ENCODE measurements around the gene ARHGEF28.

The ARHGEF28 gene

GRCh38 chr5:73674669-73675004, 48.6 kb downstream of the ARHGEF28 start:
- H3K9ac ChIP-seq (ENCODE audit: low read length): no peak overlapping the region
- H3K4me1 ChIP-seq (ENCODE audit: control insufficient read depth, insufficient read depth, low read length): peaks cover 10% of the 10 kb centered on the region; the same call in 1 of the 2 replicates
- no peaks in the 10 kb centered on the region for H3K36me3 ChIP-seq (ENCODE audit: control insufficient read depth, insufficient read depth, low read length)
- H3K27me3 ChIP-seq (ENCODE audit: control insufficient read depth, insufficient read depth, low read length): no peaks in the 10 kb centered on the region
- H3K27ac ChIP-seq (ENCODE audit: low read depth, low read length): no peak overlapping the region
- no peaks in the 10 kb centered on the region for H3K9me3 ChIP-seq (ENCODE audit: control insufficient read depth, insufficient read depth, low read depth, low read length)
- H3K4me3 ChIP-seq (ENCODE audit: low read depth, low read length): no peak overlapping the region

GRCh38 chr5:73678322-73678740, 52.3 kb downstream of the ARHGEF28 start:
- Histone ChIP-seq H3K27me3 (ENCODE audit: control insufficient read depth, insufficient read depth, low read length) (no peaks in the 10 kb centered on the region), H3K4me1 (ENCODE audit: control insufficient read depth, insufficient read depth, low read length) (0 out of 2 replicates have a peak, but pooled peaks cover 4% of the 10 kb centered on the region), H3K27ac (ENCODE audit: low read depth, low read length) (no peak overlapping the region), H3K9me3 (ENCODE audit: control insufficient read depth, insufficient read depth, low read depth, low read length) (no peaks in the 10 kb centered on the region), H3K9ac (ENCODE audit: low read length) (no peak overlapping the region), H3K36me3 (ENCODE audit: control insufficient read depth, insufficient read depth, low read length) (no peaks in the 10 kb centered on the region), H3K4me3 (ENCODE audit: low read depth, low read length) (no peak overlapping the region)

- no peak overlapping the region for H3K27ac ChIP-seq (ENCODE audit: low read depth, low read length)
- no peak overlapping the region for H3K4me3 ChIP-seq (ENCODE audit: low read depth, low read length)
- no peak overlapping the region for H3K9ac ChIP-seq (ENCODE audit: low read length)
- H3K9me3 ChIP-seq (ENCODE audit: control insufficient read depth, insufficient read depth, low read depth, low read length): no peaks in the 10 kb centered on the region
- no peaks in the 10 kb centered on the region for H3K27me3 ChIP-seq (ENCODE audit: control insufficient read depth, insufficient read depth, low read length)
- H3K36me3 ChIP-seq (ENCODE audit: control insufficient read depth, insufficient read depth, low read length): no peaks in the 10 kb centered on the region
- 0 out of 2 replicates have a peak, but pooled peaks cover 3% of the 10 kb centered on the region for H3K4me1 ChIP-seq (ENCODE audit: control insufficient read depth, insufficient read depth, low read length)
Measured at GRCh38 chr5:73678807-73679206, 52.8 kb downstream of the ARHGEF28 start.

DNA sequence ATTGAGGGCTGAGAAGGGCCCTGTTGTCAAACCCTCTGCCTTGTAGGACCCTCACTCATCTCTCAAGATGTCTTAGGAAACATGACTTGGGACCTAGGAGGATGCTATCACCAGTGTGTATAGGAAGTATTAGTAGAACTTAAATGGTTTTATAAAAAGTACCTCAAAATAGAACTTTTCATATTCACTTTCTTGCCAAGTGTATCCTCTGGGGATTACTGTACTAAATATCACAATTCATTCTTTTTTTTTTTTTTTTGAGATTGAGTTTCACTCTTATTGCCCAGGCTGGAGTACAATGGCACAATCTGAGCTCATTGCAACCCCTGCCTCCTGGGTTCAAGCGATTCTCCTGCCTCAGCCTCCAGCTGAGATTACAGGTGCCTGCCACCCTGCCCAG, 56.2 kb downstream of the ARHGEF28 start:
- H3K9ac ChIP-seq (ENCODE audit: low read length): no peak overlapping the region
- no peaks in the 10 kb centered on the region for H3K27me3 ChIP-seq (ENCODE audit: control insufficient read depth, insufficient read depth, low read length)
- no peaks in the 10 kb centered on the region for H3K9me3 ChIP-seq (ENCODE audit: control insufficient read depth, insufficient read depth, low read depth, low read length)
- no peaks in the 10 kb centered on the region for H3K4me1 ChIP-seq (ENCODE audit: control insufficient read depth, insufficient read depth, low read length)
- H3K27ac ChIP-seq (ENCODE audit: low read depth, low read length): no peak overlapping the region
- no peaks in the 10 kb centered on the region for H3K36me3 ChIP-seq (ENCODE audit: control insufficient read depth, insufficient read depth, low read length)
- no peak overlapping the region for H3K4me3 ChIP-seq (ENCODE audit: low read depth, low read length)

DNA sequence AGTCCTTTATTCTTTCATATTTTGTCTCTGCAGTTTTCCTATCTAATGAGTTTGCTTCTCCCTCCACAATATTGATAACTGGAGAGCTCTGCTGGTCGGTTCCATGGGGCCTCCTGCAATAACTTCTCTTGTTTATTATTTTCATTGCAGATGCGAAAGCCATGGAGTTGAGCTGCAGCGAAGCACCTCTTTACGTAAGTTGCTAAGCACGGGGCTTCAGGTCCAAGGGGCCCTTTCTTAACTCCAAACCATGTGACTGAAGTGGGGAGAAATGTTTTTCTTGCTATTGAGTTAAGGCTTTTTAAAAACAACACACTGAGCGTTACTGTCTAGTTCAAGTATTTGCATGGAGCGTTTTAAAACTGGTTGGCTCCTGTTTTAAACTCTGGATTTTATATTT, 58.7 kb downstream of the ARHGEF28 start:
- Histone ChIP-seq H3K4me1 (ENCODE audit: control insufficient read depth, insufficient read depth, low read length) (no peaks in the 10 kb centered on the region), H3K9ac (ENCODE audit: low read length) (no peak overlapping the region), H3K36me3 (ENCODE audit: control insufficient read depth, insufficient read depth, low read length) (no peaks in the 10 kb centered on the region), H3K27me3 (ENCODE audit: control insufficient read depth, insufficient read depth, low read length) (no peaks in the 10 kb centered on the region), H3K9me3 (ENCODE audit: control insufficient read depth, insufficient read depth, low read depth, low read length) (no peaks in the 10 kb centered on the region), H3K27ac (ENCODE audit: low read depth, low read length) (no peak overlapping the region), H3K4me3 (ENCODE audit: low read depth, low read length) (no peak overlapping the region)

DNA sequence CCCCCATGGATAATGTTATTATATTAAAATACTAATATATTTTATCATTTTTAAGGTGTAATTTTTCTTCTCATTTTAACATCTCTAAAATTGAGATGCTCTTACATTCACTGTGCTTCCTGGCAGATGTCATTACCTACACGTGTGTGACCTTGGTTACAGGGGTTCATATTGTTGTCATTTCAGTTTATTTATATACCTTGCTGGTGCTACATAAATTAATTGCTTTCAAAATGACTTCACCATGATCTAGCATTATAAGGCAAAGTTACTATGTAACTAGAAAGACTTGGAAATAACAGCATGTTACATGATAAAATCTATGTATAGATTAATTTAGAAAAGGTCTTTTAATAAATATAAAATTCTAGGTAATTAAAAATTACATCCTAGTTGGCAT, 60.9 kb downstream of the ARHGEF28 start:
- Histone ChIP-seq H3K27ac (ENCODE audit: low read depth, low read length) (no peak overlapping the region), H3K9me3 (ENCODE audit: control insufficient read depth, insufficient read depth, low read depth, low read length) (no peaks in the 10 kb centered on the region), H3K36me3 (ENCODE audit: control insufficient read depth, insufficient read depth, low read length) (no peaks in the 10 kb centered on the region), H3K9ac (ENCODE audit: low read length) (no peak overlapping the region), H3K4me3 (ENCODE audit: low read depth, low read length) (no peak overlapping the region), H3K4me1 (ENCODE audit: control insufficient read depth, insufficient read depth, low read length) (no peaks in the 10 kb centered on the region), H3K27me3 (ENCODE audit: control insufficient read depth, insufficient read depth, low read length) (no peaks in the 10 kb centered on the region)

DNA sequence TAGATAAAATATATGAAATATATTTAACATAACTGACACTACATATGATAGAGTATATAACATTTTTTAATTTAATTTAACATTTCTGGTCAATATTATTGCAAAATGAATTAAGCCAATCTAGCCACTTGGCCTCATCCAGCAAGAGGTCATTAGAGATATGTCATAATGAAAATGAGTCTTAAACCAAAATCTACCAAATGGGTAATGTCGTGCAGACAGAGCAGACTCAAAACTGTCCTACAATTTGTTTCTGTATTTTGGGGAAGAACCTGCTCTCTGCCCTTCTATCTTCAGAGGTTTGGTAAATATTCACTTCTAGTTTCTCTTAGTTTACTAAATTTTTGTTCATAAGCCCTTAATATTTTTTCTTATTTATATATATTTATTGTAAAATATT, 61.4 kb downstream of the ARHGEF28 start:
- Histone ChIP-seq H3K9me3 (ENCODE audit: control insufficient read depth, insufficient read depth, low read depth, low read length) (no peaks in the 10 kb centered on the region), H3K36me3 (ENCODE audit: control insufficient read depth, insufficient read depth, low read length) (no peaks in the 10 kb centered on the region), H3K4me3 (ENCODE audit: low read depth, low read length) (no peak overlapping the region), H3K27me3 (ENCODE audit: control insufficient read depth, insufficient read depth, low read length) (no peaks in the 10 kb centered on the region), H3K4me1 (ENCODE audit: control insufficient read depth, insufficient read depth, low read length) (0 out of 2 replicates have a peak, but pooled peaks cover 2% of the 10 kb centered on the region), H3K9ac (ENCODE audit: low read length) (no peak overlapping the region), H3K27ac (ENCODE audit: low read depth, low read length) (no peak overlapping the region)

- peaks cover 24% of the 10 kb centered on the region for H3K4me1 ChIP-seq (ENCODE audit: control insufficient read depth, insufficient read depth, low read length)
- no peak overlapping the region for H3K9ac ChIP-seq (ENCODE audit: low read length)
- no peaks in the 10 kb centered on the region for H3K27me3 ChIP-seq (ENCODE audit: control insufficient read depth, insufficient read depth, low read length)
- H3K9me3 ChIP-seq (ENCODE audit: control insufficient read depth, insufficient read depth, low read depth, low read length): no peaks in the 10 kb centered on the region
- H3K27ac ChIP-seq (ENCODE audit: low read depth, low read length): no peak overlapping the region
- H3K4me3 ChIP-seq (ENCODE audit: low read depth, low read length): no peak overlapping the region
- H3K36me3 ChIP-seq (ENCODE audit: control insufficient read depth, insufficient read depth, low read length): no peaks in the 10 kb centered on the region
Measured at GRCh38 chr5:73690015-73690414, 64.0 kb downstream of the ARHGEF28 start.

DNA sequence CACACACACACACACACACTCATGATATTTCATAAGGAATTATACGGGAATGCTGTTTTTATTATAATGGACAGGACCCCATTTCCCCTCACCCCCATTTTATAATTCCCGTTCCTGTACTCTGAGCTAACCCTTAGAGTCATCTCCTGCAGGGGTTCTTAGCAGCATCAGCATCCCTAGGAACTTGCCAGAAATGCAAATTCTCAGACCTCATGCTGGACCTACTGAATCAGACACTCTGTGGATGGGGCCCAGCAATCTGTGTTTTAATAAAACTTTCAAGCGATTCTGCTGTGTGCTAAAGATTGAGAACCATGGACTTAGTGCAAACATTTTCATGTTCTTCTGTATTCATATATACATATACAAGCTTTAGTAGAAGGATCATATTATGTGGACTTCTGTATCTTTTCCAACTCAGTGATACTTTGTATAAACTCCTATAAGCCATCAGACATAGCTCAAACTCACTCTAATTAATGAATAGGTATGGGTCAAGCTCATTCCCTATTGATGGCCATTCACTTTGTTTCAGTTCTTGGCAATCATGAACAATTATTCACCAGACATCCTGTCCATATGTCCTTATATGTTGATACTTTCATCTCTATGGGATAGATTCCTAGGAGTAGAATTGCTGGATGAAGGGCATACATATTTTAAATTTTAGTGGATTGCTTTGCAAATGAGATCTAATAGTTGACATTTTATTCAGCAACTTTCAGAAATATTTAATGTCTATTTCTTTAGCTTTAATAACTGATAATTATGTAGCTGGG, 65.5 kb downstream of the ARHGEF28 start:
- Histone ChIP-seq H3K4me3 (ENCODE audit: low read depth, low read length) (no peak overlapping the region), H3K36me3 (ENCODE audit: control insufficient read depth, insufficient read depth, low read length) (no peaks in the 10 kb centered on the region), H3K9ac (ENCODE audit: low read length) (no peak overlapping the region), H3K27ac (ENCODE audit: low read depth, low read length) (no peak overlapping the region), H3K9me3 (ENCODE audit: control insufficient read depth, insufficient read depth, low read depth, low read length) (no peaks in the 10 kb centered on the region), H3K27me3 (ENCODE audit: control insufficient read depth, insufficient read depth, low read length) (no peaks in the 10 kb centered on the region), H3K4me1 (ENCODE audit: control insufficient read depth, insufficient read depth, low read length) (peaks cover 25% of the 10 kb centered on the region)

DNA sequence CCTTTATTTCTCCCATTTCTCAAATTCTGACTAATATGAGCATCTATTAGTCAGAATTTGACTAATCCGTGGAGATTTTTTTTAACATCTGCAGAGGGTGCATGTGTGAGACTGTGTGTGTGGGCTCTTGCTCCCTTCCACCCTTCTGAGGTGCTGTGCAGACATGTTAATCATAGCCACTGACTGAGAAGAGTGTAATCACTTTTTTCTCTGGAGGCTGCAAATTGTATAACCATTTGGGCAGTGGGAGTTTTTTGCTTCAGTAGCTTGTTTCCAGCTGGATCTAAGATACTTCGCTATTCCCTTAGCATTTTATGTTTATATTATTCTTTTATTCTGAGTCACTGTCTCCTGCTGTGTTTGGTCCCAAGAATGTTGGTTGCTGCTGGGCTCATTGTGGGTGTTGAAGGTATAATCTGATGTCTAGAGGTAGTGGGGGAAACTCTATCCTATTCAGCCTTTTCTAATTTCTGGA, 66.2 kb downstream of the ARHGEF28 start:
- Histone ChIP-seq H3K9ac (ENCODE audit: low read length) (no peak overlapping the region), H3K36me3 (ENCODE audit: control insufficient read depth, insufficient read depth, low read length) (no peaks in the 10 kb centered on the region), H3K4me3 (ENCODE audit: low read depth, low read length) (no peak overlapping the region), H3K27me3 (ENCODE audit: control insufficient read depth, insufficient read depth, low read length) (no peaks in the 10 kb centered on the region), H3K9me3 (ENCODE audit: control insufficient read depth, insufficient read depth, low read depth, low read length) (no peaks in the 10 kb centered on the region), H3K27ac (ENCODE audit: low read depth, low read length) (no peak overlapping the region), H3K4me1 (ENCODE audit: control insufficient read depth, insufficient read depth, low read length) (peaks cover 25% of the 10 kb centered on the region)

DNA sequence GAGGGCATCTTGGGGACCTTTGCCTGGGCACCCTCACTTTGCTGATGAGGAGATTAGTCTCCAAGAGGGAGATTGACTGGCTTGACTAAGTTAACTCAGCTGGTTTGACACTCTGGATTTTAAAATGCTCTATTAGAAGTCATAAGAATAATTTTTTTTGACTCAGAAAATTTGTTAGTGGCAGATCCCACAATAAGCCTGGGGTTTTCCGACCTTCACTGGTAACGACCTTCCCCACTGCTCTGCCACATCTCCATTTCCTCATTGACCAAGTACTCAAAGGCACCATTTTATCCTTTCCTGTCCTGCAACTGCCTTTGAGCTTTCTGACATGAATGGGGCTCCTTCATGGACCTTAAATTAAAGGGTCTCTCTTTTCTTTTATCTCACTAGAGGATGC, 67.0 kb downstream of the ARHGEF28 start:
- Histone ChIP-seq H3K4me3 (ENCODE audit: low read depth, low read length) (no peak overlapping the region), H3K36me3 (ENCODE audit: control insufficient read depth, insufficient read depth, low read length) (no peaks in the 10 kb centered on the region), H3K27ac (ENCODE audit: low read depth, low read length) (no peak overlapping the region), H3K27me3 (ENCODE audit: control insufficient read depth, insufficient read depth, low read length) (no peaks in the 10 kb centered on the region), H3K9me3 (ENCODE audit: control insufficient read depth, insufficient read depth, low read depth, low read length) (no peaks in the 10 kb centered on the region), H3K4me1 (ENCODE audit: control insufficient read depth, insufficient read depth, low read length) (peaks cover 25% of the 10 kb centered on the region), H3K9ac (ENCODE audit: low read length) (no peak overlapping the region)
